H9 (cell line): ENCODE results near the gene RAB11FIP5. TPM values are rescaled to one million over a fixed set of nuclear protein-coding genes. Genes with fewer than 3 reads are reported as not detected.

Experiments
- DNase-seq: peaks from one replicate; pipeline ENCODE4 v3.0.0-alpha.2; 2017
- H2AFZ ChIP-seq: one replicate; pipeline ENCODE4 v1.6.1; 2013; ENCODE audit warnings: mild to moderate bottlenecking, low read length, control low read depth, moderate library complexity
- H2AK5ac ChIP-seq: 2 replicates; pipeline ENCODE4 v1.6.1; 2013; ENCODE audit warnings: low read length, control low read depth, mixed read lengths; ENCODE audit not compliant: insufficient read length
- H2BK120ac ChIP-seq: one replicate; pipeline ENCODE4 v1.6.1; 2013; ENCODE audit warnings: low read depth, mild to moderate bottlenecking, low read length, control low read depth, inconsistent platforms; ENCODE audit not compliant: poor library complexity, severe bottlenecking
- H2BK12ac ChIP-seq: 2 replicates; pipeline ENCODE4 v1.6.1; 2013; ENCODE audit warnings: low read length, control low read depth, mixed read lengths, low read depth; ENCODE audit not compliant: insufficient read length
- H2BK15ac ChIP-seq: 2 replicates; pipeline ENCODE4 v1.6.1; 2013; ENCODE audit warnings: low read depth, low read length, control low read depth
- H2BK20ac ChIP-seq: one replicate; pipeline ENCODE4 v1.6.1; 2013; ENCODE audit warnings: low read depth, mild to moderate bottlenecking, low read length, control low read depth, inconsistent platforms; ENCODE audit not compliant: poor library complexity, severe bottlenecking
- H2BK5ac ChIP-seq: 2 replicates; pipeline ENCODE4 v1.6.1; 2013; ENCODE audit warnings: low read length, control low read depth, mixed read lengths; ENCODE audit not compliant: insufficient read length
- H3K14ac ChIP-seq: 2 replicates; pipeline ENCODE4 v1.6.1; 2013; ENCODE audit warnings: low read length, control low read depth; ENCODE audit not compliant: insufficient read depth
- H3K18ac ChIP-seq: 2 replicates; pipeline ENCODE4 v1.6.1; 2013; ENCODE audit warnings: low read depth, mild to moderate bottlenecking, mixed read lengths, low read length, control low read depth; ENCODE audit not compliant: insufficient read length
- H3K23ac ChIP-seq: 2 replicates; pipeline ENCODE4 v1.6.1; 2013; ENCODE audit warnings: low read length, control low read depth, mixed read lengths, low read depth; ENCODE audit not compliant: insufficient read length
- H3K23me2 ChIP-seq: 2 replicates; pipeline ENCODE4 v1.6.1; 2013; ENCODE audit warnings: low read depth, mild to moderate bottlenecking, mixed read lengths, low read length, control low read depth; ENCODE audit not compliant: insufficient read length, poor library complexity, severe bottlenecking
- H3K27ac ChIP-seq: 2 replicates; pipeline ENCODE4 v1.5.1; 2013; ENCODE audit warnings: low read length, control low read depth, mixed read lengths, low read depth; ENCODE audit not compliant: insufficient read length
- H3K27me3 ChIP-seq: 2 replicates; pipeline ENCODE4 v1.6.1; 2013; ENCODE audit warnings: low read length, control low read depth, inconsistent platforms; ENCODE audit not compliant: insufficient read depth
- H3K4ac ChIP-seq: 2 replicates; pipeline ENCODE4 v1.6.1; 2013; ENCODE audit warnings: low read depth, mild to moderate bottlenecking, control low read depth, inconsistent platforms, low read length, moderate library complexity
- H3K4me1 ChIP-seq: 2 replicates; pipeline ENCODE4 v1.6.1; 2013; ENCODE audit warnings: low read length, control low read depth, inconsistent platforms; ENCODE audit not compliant: insufficient read depth
- H3K4me2 ChIP-seq: 2 replicates; pipeline ENCODE4 v1.6.1; 2013; ENCODE audit warnings: low read length, control low read depth, mixed read lengths; ENCODE audit not compliant: insufficient read length, insufficient read depth
- H3K56ac ChIP-seq: 2 replicates; pipeline ENCODE4 v1.6.1; 2013; ENCODE audit warnings: low read depth, mild to moderate bottlenecking, mixed read lengths, low read length, control low read depth; ENCODE audit not compliant: insufficient read length
- H3K79me1 ChIP-seq: 2 replicates; pipeline ENCODE4 v1.6.1; 2013; ENCODE audit warnings: low read depth, mild to moderate bottlenecking, moderate library complexity, low read length, control low read depth, inconsistent platforms; ENCODE audit not compliant: insufficient read depth, poor library complexity, severe bottlenecking
- H3K79me2 ChIP-seq: 2 replicates; pipeline ENCODE4 v1.6.1; 2013; ENCODE audit warnings: low read length, control low read depth, inconsistent platforms; ENCODE audit not compliant: insufficient read depth
- H3K9ac ChIP-seq: 2 replicates; pipeline ENCODE4 v1.6.1; 2013; ENCODE audit warnings: low read length, control low read depth, mixed read lengths; ENCODE audit not compliant: insufficient read length; ENCODE audit errors: extremely low read depth
- H3K9me3 ChIP-seq: one replicate; pipeline ENCODE4 v1.6.1; 2013; ENCODE audit warnings: low read depth, low read length, inconsistent platforms; ENCODE audit not compliant: control insufficient read depth
- H3T11ph ChIP-seq: one replicate; pipeline ENCODE4 v1.6.1; 2013; ENCODE audit warnings: mild to moderate bottlenecking, low read length, control low read depth, inconsistent platforms
- H4K20me1 ChIP-seq: one replicate; pipeline ENCODE4 v1.6.1; 2013; ENCODE audit not compliant: control insufficient read depth, insufficient read length, insufficient read depth
- H4K5ac ChIP-seq: 2 replicates; pipeline ENCODE4 v1.6.1; 2013; ENCODE audit warnings: low read depth, mild to moderate bottlenecking, mixed read lengths, low read length, control low read depth; ENCODE audit not compliant: insufficient read length
- H4K8ac ChIP-seq: replicated peaks from 2 replicates; pipeline ENCODE4 v1.6.1; 2013; ENCODE audit warnings: low read length, control low read depth, mixed read lengths, low read depth; ENCODE audit not compliant: insufficient read length
- H4K91ac ChIP-seq: 2 replicates; pipeline ENCODE4 v1.6.1; 2013; ENCODE audit warnings: low read depth, mild to moderate bottlenecking, moderate library complexity, mixed read lengths, low read length, control low read depth; ENCODE audit not compliant: insufficient read length
- H3K27ac Mint-ChIP-seq, 3 experiments: 2 replicates in 2 of 3; 3 replicates in 1 of 3; pipeline ENCODE4 v1.8.0; 2020 to 2021; ENCODE audit warnings: mixed read lengths in 3 of 3, mild to moderate bottlenecking in 1 of 3, moderate library complexity in 1 of 3
- H3K27me3 Mint-ChIP-seq: 2 replicates; pipeline ENCODE4 v1.8.0; 2021; ENCODE audit warnings: low read depth, mild to moderate bottlenecking, moderate library complexity, mixed read lengths
- H3K36me3 Mint-ChIP-seq, 3 experiments: 2 replicates in 2 of 3; 3 replicates in 1 of 3; pipeline ENCODE4 v1.8.0; 2020 to 2021; ENCODE audit warnings: low read depth in 3 of 3, mixed read lengths in 3 of 3; ENCODE audit not compliant: insufficient read depth in 1 of 3
- H3K4me1 Mint-ChIP-seq, 2 experiments: 2 replicates each; pipeline ENCODE4 v1.8.0; 2020; ENCODE audit warnings: mixed read lengths in 2 of 2
- H3K4me3 Mint-ChIP-seq, 2 experiments: 2 replicates in 1 of 2; 3 replicates in 1 of 2; pipeline ENCODE4 v1.8.0; 2020 to 2021; ENCODE audit warnings: mild to moderate bottlenecking in 2 of 2, mixed read lengths in 2 of 2, moderate library complexity in 1 of 2
- H3K9me3 Mint-ChIP-seq, 2 experiments: 2 replicates in 1 of 2; 3 replicates in 1 of 2; pipeline ENCODE4 v1.8.0; 2020; ENCODE audit warnings: mild to moderate bottlenecking in 2 of 2, mixed read lengths in 2 of 2, moderate library complexity in 1 of 2
- WGBS: extraction: QIAGEN DNeasy Blood & Tissue Kit; methylation state at CpG from one replicate; pipeline ENCODE4 v1.1.7; 2013; ENCODE audit warnings: missing lambda C conversion rate, low lambda C conversion rate, mixed read lengths; ENCODE audit not compliant: insufficient read length; ENCODE audit errors: extremely low coverage; 5-methylcytosine and 5-hydroxymethylcytosine counted together
- total RNA-seq: library from RNA; stranded (reverse); gene quantifications from 2 replicates; pipeline ENCODE4 v1.2.1, GENCODE V29; 2021
- TF ChIP-seq, protein P1 (sequence below): fragments of 200-600 bp; sonication (generic); conservative IDR thresholded peaks from 3 replicates; pipeline ENCODE4 v1.8.0; 2021; ENCODE audit warnings: antibody characterized with exemption, mild to moderate bottlenecking

RAB11FIP5 gene
- total RNA-seq, 1 experiment from 2014 or later = 7.1 TPM

DNA sequence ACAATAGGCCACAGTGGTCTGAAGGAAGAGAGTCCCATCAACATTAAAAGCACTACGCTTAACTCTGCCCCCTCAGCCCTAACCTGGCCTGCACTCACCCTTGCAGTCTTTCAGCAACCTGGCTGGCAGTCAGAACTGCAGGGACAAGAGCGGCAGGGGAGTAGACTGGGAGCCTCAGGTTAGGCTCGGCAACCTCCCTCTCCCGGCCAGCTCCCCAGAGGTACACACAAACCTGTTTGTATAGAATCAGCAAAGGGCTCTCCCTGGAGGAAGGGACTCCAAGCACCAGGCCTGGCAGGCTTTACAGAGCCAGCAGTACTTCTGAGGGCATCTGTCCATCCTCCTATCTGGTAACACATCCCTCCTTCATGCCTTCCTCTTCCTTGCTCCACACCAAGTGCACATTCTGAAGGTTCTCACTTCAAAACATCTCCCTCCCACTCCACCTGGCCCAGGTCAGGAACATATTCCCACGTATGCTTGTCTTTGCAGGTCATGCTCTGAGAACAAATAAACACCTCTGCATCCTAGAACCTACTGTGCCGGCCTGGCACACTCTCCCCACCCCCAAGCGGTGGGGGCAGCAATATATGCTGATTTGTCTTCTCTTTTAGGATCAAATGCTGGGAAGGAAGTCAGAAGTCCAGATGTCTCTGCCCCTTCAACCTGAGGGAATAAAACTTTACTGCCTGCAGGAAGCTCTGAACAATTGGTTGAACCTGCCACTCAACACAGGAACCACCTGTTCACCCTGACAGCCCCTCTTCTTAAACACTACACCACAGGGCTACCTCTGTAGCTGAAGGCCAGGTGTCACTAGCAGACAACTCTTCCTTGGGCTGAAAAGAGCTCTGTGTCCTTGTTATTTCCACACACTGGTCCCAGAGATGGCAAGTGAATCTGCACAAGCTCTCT lies 28.6 kb downstream of the RAB11FIP5 start:
- Histone ChIP-seq H4K20me1 (peaks cover 3% of the 10 kb centered on the region), H3K56ac (no peak overlapping the region), H3K9ac (no peak overlapping the region), H2BK120ac (no peak overlapping the region), H3K27me3 (no peaks in the 10 kb centered on the region), H3K9me3 (no peaks in the 10 kb centered on the region), H3K79me2 (no peaks in the 10 kb centered on the region), H3K4me1 (no peaks in the 10 kb centered on the region), H2BK15ac (no peak overlapping the region), H3K23me2 (no peaks in the 10 kb centered on the region), H3K4ac (no peak overlapping the region), H3K14ac (no peak overlapping the region; the same call in 1 of the 2 replicates), H3K79me1 (no peaks in the 10 kb centered on the region), H4K5ac (no peak overlapping the region), H3T11ph (no peak overlapping the region), H3K18ac (no peak overlapping the region), H3K4me2 (no peak overlapping the region), H2BK20ac (no peak overlapping the region), H3K27ac (no peak overlapping the region), H2BK5ac (no peak overlapping the region), H4K8ac (no peak overlapping the region), H2AK5ac (no peak overlapping the region), H2BK12ac (no peak overlapping the region), H3K23ac (no peak overlapping the region), H2AFZ (no peak overlapping the region), H4K91ac (no peak overlapping the region)
- no peak for DNase-seq
- H3K4me1 Mint-ChIP-seq = peaks cover 13 to 19% of the 10 kb centered on the region in 2 experiments
- WGBS = no CpG with 5 or more reads among the region's 7 CpGs
- H3K27ac Mint-ChIP-seq = no peak overlapping the region
- peaks cover 4 to 6% (median 5%) of the 10 kb centered on the region in 3 experiments; a peak in 4 of 7 replicates for H3K36me3 Mint-ChIP-seq
- H3K27me3 Mint-ChIP-seq = no peaks in the 10 kb centered on the region
- H3K9me3 Mint-ChIP-seq = no peaks in the 10 kb centered on the region
- no peak overlapping the region for H3K4me3 Mint-ChIP-seq
- TF ChIP-seq, protein P1, sequence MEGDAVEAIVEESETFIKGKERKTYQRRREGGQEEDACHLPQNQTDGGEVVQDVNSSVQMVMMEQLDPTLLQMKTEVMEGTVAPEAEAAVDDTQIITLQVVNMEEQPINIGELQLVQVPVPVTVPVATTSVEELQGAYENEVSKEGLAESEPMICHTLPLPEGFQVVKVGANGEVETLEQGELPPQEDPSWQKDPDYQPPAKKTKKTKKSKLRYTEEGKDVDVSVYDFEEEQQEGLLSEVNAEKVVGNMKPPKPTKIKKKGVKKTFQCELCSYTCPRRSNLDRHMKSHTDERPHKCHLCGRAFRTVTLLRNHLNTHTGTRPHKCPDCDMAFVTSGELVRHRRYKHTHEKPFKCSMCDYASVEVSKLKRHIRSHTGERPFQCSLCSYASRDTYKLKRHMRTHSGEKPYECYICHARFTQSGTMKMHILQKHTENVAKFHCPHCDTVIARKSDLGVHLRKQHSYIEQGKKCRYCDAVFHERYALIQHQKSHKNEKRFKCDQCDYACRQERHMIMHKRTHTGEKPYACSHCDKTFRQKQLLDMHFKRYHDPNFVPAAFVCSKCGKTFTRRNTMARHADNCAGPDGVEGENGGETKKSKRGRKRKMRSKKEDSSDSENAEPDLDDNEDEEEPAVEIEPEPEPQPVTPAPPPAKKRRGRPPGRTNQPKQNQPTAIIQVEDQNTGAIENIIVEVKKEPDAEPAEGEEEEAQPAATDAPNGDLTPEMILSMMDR = no peak
